Epithelial cell of proximal tubule (primary cell): ENCODE results near the gene LIMCH1. TPM values are rescaled to one million over a fixed set of nuclear protein-coding genes. Genes with fewer than 3 reads are reported as not detected.

ENCODE experiments used
- DNase-seq: peaks from one replicate; pipeline ENCODE4 v3.0.0-alpha.2; 2011; ENCODE audit warnings: low read depth
- H3K4me3 ChIP-seq: 2 replicates; pipeline ENCODE4 v1.5.1; 2011; ENCODE audit warnings: low read depth, mild to moderate bottlenecking, low read length
- total RNA-seq: library from RNA; depleted of rRNA; stranded (reverse); fragments of >200 nt; gene quantifications from 2 replicates; pipeline ENCODE4 v1.2.3, GENCODE V29; 2015
- TF ChIP-seq, protein P1 (sequence below): conservative IDR thresholded peaks from 2 replicates; pipeline ENCODE4 v1.5.1; 2012; ENCODE audit warnings: low read depth, mild to moderate bottlenecking, low read length

Gene LIMCH1
- total RNA-seq, 1 donor from 2014 or later = 15.5 TPM

GRCh38 chr4:41514766-41515481 lies 23.0 kb upstream of the LIMCH1 start:
- DNase-seq = no peak
- no peak overlapping the region for H3K4me3 ChIP-seq
- TF ChIP-seq, protein P1, sequence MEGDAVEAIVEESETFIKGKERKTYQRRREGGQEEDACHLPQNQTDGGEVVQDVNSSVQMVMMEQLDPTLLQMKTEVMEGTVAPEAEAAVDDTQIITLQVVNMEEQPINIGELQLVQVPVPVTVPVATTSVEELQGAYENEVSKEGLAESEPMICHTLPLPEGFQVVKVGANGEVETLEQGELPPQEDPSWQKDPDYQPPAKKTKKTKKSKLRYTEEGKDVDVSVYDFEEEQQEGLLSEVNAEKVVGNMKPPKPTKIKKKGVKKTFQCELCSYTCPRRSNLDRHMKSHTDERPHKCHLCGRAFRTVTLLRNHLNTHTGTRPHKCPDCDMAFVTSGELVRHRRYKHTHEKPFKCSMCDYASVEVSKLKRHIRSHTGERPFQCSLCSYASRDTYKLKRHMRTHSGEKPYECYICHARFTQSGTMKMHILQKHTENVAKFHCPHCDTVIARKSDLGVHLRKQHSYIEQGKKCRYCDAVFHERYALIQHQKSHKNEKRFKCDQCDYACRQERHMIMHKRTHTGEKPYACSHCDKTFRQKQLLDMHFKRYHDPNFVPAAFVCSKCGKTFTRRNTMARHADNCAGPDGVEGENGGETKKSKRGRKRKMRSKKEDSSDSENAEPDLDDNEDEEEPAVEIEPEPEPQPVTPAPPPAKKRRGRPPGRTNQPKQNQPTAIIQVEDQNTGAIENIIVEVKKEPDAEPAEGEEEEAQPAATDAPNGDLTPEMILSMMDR = no peak

- TF ChIP-seq, protein P1 = no peak
- H3K4me3 ChIP-seq = no peak overlapping the region
- no peak for DNase-seq
These were observed 20.8 kb upstream of the LIMCH1 start for GRCh38 chr4:41517121-41517520.

DNA sequence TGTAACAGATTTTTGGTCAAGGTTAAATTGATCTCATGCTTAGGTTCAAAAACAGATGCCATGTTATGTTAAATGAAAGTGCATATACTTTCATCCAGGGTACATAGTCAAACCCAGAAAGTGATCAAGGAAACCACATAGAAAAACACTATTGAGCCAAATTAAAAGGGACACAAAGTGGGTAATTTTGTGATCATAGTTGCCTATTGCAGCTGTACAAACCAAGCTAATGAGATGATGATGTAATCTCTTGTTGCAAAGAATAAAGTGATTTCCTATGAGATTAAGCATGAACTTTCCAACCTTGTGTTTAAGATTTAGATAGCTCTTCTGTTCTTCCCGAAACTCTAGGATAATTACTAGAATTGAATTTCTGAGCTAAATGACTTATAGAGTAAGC lies 20.2 kb upstream of the LIMCH1 start:
- no peak for DNase-seq
- H3K4me3 ChIP-seq = no peak overlapping the region
- TF ChIP-seq, protein P1 = no peak

DNA sequence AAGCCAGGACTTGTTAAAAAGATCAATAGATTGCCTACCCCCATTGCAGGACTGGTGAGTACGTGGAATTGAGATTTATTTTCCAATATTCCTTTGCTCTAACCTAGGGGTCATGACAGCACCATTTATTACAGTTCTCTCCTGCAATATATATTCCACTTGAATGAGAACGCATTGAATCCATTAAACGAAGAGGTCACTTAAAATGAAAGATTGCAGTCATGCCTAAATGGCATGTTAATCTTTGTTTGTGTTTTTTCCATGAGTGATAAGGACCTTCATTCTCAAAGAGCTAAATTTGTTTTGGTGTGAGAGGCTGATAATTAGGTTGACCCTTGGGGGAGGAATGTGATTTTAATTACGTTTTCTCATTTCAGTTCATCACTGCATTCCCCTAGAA lies 13.5 kb upstream of the LIMCH1 start:
- DNase-seq = no peak
- TF ChIP-seq, protein P1 = no peak
- no peak overlapping the region for H3K4me3 ChIP-seq

DNA sequence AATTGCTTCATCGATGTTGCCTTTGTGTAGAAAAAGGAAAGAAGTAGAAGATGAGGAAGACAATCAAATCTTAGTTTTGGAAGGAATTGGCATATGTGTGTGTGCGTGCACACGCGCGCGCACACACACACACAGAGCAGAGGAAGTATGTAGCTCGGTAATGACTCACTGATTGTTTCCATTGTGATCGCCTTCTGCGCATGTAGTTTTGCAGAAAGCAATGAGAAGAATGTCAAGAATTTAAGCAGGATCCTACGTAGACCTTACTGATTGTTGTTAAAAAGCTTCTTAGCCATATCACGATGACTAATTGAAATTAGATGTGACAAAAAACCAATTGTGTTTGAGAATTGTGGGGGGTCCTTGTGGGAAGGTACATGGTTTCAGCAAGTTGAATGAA lies 12.8 kb upstream of the LIMCH1 start:
- H3K4me3 ChIP-seq = no peak overlapping the region
- peak; percentile 83 for DNase-seq
- TF ChIP-seq, protein P1 = no peak

GRCh38 chr4:41526628-41527027 lies 11.3 kb upstream of the LIMCH1 start:
- no peak for DNase-seq
- TF ChIP-seq, protein P1 = no peak
- no peak overlapping the region for H3K4me3 ChIP-seq
